GM12891 (cell line): ENCODE results near the gene SPACDR.

Experiments
- PAX5 ChIP-seq: IDR thresholded peaks from 2 replicates; pipeline ENCODE4 v1.6.1; 2011; ENCODE audit warnings: low read length, moderate library complexity, mild to moderate bottlenecking; ENCODE audit not compliant: insufficient read depth, severe bottlenecking
- POLR2A ChIP-seq: IDR thresholded peaks from 2 replicates; pipeline ENCODE4 v1.6.1; 2011; ENCODE audit warnings: low read depth, low read length, control low read depth
- POLR2AphosphoS5 ChIP-seq: IDR thresholded peaks from 2 replicates; pipeline ENCODE4 v1.6.1; 2011; ENCODE audit warnings: low read depth, low read length, control low read depth
- SPI1 ChIP-seq: IDR thresholded peaks from 2 replicates; pipeline ENCODE4 v1.6.1; 2011; ENCODE audit warnings: low read depth, low read length, control low read depth
- TAF1 ChIP-seq: IDR thresholded peaks from 2 replicates; pipeline ENCODE4 v1.6.1; 2011; ENCODE audit warnings: low read depth, low read length, control low read depth

- TF ChIP-seq POLR2A = no peak
- TF ChIP-seq POLR2AphosphoS5 = no peak
- no peak for TF ChIP-seq PAX5
- TF ChIP-seq SPI1 = no peak
- TF ChIP-seq TAF1 = no peak
Observed at GRCh38 chr7:100455206-100455605, 8.9 kb downstream of the SPACDR start.
